ENCODE results near the gene RERE.
"Not testable (repeated sequence)": the region's sequence is repeated elsewhere in the genome, so short reads cannot be mapped to it uniquely, and the experiment has no call there.

Gene RERE

DNA sequence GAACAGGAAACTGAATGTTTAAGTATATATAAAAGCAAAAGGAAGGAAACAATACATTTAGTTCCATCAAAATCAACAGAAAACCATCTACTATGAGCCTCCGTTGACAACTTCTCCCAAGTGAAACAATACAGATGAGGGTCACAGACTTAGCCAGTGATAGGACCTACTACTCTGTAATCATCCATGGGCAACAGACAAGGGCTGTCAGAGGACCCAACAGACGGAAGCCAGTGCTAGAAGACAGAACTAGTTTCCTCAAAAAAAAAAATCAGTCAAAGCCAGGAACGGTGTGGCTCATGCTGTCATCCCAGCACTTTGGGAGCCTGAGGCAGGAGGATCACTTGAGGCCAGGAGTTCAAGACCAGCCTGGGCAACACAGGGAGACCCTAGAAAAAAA is 20.6 kb downstream of the RERE start:
- no peak for DNase-seq

DNA sequence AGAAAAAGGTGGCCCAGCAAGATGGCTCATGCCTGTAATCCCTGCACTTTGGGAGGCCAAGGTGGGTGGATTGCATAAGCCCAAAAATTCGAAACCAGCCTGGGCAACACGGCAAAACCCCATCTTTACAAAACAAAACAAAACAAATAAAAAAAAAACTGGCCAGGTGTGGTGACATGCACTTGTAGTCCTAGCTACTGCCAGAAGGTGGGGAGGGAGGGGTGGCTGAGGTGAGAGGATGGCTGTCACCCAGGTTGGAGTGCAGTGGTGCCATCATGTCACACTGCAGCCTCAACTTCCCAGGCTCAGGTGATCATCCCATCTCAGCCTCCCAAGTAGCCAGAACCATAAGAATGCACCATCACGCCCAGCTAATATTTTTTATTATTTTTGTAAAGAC is 22.8 kb downstream of the RERE start:
- no peak for DNase-seq

DNA sequence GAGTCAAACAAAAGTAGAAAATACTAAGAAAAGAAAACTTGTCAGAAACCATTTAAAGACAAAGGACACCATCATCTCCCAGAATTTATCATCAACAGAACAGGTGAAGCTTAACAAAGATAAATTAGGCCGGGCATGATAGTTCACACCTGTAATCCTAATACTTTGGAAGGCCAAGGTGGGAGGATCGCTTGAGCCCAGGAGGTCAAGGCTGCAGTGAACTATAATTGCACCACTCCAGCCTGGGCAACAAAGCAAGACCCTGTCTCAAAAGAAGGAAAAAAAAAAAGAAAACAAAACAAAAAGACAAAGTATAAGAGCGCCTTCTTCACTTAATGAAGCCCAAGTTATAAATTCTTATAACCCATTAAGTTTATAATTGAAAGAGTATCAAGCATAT is 25.6 kb downstream of the RERE start:
- no peak for DNase-seq

DNA sequence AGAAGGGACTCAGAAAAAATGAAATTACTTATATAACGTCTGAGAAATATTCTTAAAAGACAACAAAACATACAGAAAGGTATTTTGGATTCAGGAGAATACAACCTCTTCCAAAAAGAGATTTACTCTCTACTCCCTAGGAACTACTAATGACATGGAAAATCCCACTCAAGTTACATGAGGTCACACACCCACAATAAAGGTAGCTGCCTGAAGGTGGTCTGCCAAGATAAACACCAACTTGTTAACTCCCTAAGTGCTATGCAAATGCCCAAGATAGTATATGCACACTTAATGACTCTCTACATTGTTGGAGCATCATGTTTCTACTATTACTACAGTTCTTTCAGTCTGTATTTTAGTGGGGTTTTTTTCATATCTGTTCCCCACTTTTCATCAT is 26.5 kb downstream of the RERE start:
- DNase-seq: no peak

GRCh38 chr1:8790478-8790877 is 27.0 kb downstream of the RERE start:
- no peak for DNase-seq

- no peak for DNase-seq
These were observed 27.9 kb downstream of the RERE start for GRCh38 chr1:8789314-8790214.

- DNase-seq: no peak
These were observed 30.2 kb downstream of the RERE start for GRCh38 chr1:8787218-8787617.

DNA sequence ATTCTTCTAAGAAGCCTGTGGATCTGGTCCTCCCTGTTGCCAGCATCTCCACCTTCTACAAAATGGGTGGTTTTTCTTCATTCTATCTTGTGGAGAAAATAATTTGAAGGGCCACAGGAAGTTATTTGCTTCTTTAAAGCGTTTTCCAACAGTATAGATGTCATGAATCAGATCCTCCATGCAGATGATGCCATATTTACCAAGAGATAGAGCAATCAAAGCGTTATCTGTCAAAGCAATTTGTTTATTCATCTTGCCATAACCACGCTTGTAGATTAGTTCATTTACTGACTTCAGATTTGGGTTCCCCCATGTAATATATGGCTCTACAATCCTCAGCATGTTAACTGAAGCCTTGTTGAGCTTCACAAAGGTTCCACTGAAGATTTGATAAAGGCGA is 31.2 kb downstream of the RERE start:
- DNase-seq: not testable (repeated sequence)

DNA sequence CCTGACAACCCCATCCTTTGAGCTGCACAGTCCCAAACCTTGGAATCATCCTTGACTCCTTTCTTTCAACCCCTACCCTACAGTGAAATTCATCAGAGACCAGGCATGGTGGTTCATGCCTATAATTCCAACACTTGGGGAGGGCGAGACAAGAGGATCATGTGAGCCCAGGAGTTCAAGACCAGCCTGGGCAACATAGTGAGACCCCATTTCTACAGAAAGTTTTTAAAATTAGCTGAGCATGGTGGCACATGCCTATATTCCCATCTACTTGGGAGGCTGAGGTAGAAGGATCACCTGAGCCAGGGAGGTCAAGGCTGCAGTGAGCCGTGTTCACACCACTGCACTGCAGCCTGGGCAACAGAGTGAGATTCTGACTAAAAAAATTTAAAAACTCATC is 34.5 kb downstream of the RERE start:
- no peak for DNase-seq

DNA sequence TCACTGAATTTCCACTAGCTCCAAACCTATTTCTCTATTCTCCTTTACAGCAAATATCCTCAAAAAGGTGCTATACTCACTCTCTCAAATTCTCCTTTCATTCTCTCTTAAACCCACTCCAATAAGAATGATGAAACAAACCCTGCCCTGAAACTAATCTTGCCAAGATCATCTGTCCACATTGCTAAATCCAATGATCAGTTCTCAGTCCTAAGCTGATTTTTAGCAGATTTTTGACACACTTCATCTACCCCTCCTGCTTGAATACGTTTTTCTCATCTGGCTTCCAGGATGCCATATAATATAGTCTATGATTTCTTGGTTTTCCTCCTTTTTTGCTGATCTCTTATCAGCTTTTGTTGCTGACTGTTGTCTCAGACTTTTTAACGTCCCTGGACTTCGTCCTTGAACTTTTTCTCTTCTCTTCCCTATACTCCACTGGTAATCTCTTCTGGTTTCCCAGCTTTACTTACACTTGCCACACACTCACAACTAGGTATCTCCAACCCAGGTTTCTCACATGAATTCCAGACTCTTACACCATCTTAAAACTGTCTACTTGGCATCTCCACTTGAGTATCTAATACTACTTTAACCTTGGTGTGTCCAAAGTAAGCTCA is 35.3 kb downstream of the RERE start:
- no peak for DNase-seq

DNA sequence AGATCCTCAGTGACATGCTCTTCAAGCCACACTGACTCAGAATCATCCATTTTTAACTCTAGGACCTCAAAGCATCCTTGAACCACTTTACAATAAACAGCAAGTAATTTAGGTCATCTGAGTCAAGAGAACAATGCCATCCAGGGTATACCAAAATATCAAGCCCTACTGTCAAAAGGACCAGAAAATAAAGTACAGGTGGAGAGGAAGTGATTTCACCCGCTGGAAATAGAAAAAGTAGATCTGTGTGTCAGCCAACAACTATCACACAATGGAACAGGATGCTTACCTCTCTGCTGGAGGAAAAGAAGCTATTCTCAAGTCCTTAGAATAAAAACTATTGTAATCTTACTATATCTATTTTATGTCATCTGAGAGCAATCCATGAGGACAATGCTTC is 37.0 kb downstream of the RERE start:
- DNase-seq: no peak

DNA sequence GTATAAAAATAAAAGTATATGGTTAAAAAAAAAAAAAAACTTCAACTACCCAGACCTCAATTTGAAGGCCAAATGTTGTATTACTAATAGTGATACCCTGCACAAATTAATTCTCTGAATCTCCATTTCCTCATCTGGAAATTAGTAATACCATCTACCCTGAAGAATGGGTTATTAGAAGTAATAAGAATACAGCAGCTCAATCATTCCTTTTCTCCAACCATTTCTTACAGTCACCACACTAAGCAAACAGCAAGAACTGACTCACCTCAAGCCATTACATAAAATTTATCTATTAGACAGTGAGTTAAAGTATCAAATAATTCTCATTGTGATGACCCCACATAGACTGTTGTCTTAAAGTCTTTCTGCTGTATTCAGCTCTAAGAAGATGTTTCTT is 39.6 kb downstream of the RERE start:
- DNase-seq: no peak

DNA sequence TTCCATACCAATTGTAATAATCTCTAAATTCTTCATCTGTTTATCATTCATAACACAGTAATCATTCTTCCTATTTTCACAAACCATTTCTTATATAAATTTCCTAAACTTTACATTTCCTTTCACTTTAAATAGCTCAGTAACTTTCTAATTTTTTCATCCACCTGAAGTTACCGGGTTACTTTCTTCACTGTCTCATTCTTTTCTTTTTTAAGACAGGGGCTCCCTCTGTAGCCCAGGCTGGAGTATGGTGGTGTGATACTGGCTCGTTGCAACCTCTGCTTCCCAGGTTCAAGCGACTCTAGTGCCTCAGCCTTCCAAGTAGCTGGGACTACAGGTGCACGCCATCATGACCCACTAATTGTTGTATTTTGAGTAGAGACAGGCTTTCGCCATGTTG is 41.3 kb downstream of the RERE start:
- DNase-seq: no peak

DNA sequence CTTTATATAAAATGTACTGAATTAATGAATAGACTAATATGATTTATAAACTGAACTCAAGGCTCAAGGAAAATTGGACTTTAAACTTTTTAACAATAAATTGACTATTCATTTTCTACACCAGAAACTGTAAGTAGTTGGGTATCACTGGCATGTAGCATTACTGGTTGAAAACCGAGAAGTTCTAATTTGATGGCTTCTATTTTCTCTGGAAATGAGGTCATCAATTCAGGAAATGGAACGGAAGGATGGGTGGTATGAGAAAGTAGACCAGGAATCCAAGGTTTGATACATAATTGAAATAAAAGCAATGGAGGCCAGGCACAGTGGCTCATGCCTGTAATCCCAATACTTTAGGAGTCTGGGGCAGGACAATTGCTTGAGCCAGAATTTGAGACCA is 50.4 kb downstream of the RERE start:
- DNase-seq: no peak

DNA sequence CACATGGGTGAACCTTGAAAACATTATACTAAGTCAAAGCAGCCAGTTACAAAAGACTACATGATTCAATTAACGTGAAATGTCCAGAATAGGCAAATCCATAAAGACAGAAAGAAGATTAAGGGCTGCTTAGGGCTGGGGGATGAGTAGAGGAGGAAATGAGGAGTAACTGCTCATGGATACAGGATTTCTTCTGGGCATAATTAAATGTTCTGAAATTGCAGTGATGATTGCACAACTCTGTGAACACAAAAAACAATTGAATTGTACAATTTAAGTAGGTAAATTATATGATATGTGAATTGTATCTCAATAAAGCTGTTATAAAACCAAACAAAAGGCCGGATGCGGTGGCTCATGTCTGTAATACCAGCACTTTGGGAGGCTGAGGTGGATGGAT is 52.2 kb downstream of the RERE start:
- no peak for DNase-seq

DNA sequence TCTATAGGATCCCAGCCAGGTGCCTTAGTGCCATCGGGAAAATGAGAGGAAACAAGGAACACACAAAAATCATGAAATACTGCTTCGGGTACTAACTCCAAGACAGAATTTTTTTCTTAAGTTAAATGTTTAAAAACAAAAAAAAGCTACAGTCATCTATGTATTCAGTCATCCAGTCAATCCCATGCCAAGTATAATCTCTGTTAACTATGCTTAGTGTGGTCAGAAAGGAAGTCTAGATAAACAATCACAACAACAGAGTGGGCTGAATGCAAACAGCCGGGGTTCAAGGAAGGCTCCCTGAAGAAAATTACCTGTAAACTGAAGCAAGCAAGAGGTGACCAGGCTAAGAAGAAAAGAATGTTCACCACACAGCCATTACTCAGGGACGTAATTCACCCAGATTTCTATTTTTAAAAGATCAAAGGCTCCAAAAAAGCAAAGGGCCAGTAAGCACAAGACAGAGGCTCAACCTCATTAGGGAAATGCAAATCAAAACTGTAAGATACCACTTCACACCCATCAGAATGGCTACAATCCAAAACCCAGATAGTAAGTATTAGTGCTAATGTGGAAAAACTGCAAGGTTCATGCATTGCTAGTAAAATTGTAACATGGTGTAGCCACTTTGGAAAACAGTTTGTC is 53.0 kb downstream of the RERE start:
- no peak for DNase-seq

GRCh38 chr1:8763888-8764287 is 53.6 kb downstream of the RERE start:
- DNase-seq: no peak

GRCh38 chr1:8754993-8755392 is 62.4 kb downstream of the RERE start:
- DNase-seq: no peak

DNA sequence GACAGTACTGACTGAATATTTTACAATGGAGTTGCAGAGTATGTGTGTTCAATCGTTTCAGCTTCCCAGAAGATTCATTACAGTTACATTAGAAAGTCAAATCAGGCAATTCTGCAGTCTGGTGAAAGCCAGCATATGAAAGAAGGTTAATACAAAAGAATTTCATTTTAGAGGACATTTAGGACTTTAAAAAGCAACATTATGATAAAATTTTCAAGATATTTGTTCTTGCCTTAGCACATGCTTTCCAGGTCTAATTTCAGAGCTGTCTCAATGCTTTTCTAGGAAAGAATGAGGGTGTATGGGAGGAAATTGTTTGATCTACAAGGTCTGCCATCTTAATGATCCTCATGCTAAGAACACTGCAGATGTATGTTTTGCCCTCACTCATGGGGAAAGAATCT is 63.2 kb downstream of the RERE start:
- no peak for DNase-seq

DNA sequence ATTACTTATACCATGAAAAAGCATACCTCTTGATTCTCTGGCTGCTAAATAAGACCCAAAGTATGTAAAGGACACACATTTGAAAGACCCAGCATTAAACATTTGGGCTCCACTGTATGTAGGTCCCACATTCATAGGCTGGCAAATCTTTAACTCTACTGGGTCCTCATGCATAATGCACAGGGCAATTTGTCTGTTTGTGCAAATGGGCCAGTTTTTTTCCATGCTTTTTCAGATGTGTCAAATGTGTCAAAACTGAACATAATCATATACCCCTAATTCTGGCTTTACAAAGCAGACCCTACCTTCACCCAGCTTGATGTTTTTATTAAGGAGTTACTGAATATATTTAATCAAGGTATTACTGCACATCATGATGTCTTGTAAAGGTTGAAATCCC is 63.7 kb downstream of the RERE start:
- no peak for DNase-seq

- DNase-seq: no peak
These were observed 64.3 kb downstream of the RERE start for GRCh38 chr1:8752921-8753713.

- no peak for DNase-seq
These were observed 65.0 kb downstream of the RERE start for GRCh38 chr1:8752411-8752810.

GRCh38 chr1:8751984-8752383 is 65.5 kb downstream of the RERE start:
- no peak for DNase-seq
